LHCN-M2 (cell line): Measurements from ENCODE around the gene FBXO3. TPM values are rescaled to one million over a fixed set of nuclear protein-coding genes. Genes with fewer than 3 reads are reported as not detected.
"Not testable (repeated sequence)": the region's sequence is repeated elsewhere in the genome, so short reads cannot be mapped to it uniquely, and the experiment has no call there.

ENCODE experiments used
- DNase-seq: peaks from one replicate; pipeline ENCODE4 v3.0.0-alpha.2; 2012; ENCODE audit warnings: low read depth
- total RNA-seq: library from RNA; depleted of rRNA; stranded (reverse); fragments of >200 nt; gene quantifications from 2 replicates; pipeline ENCODE4 v1.2.3, GENCODE V29; 2014

FBXO3 gene
- total RNA-seq, 1 experiment from 2014 or later, result 28.5 TPM

GRCh38 chr11:33729072-33729664 lies 45.2 kb downstream of the FBXO3 start:
- DNase-seq, result peak; percentile 70

- DNase-seq, result not testable (repeated sequence)
These were observed 46.8 kb downstream of the FBXO3 start for GRCh38 chr11:33727539-33727938.

GRCh38 chr11:33725496-33725895 lies 48.8 kb downstream of the FBXO3 start:
- no peak for DNase-seq

- no peak for DNase-seq
These were observed 49.7 kb downstream of the FBXO3 start for GRCh38 chr11:33724644-33725035.

GRCh38 chr11:33723238-33723881 lies 51.0 kb downstream of the FBXO3 start:
- peak; percentile 98 for DNase-seq

- DNase-seq, result peak; percentile 85
These were observed 51.6 kb downstream of the FBXO3 start for GRCh38 chr11:33722590-33723234.

- DNase-seq, result no peak
These were observed 52.3 kb downstream of the FBXO3 start for GRCh38 chr11:33721984-33722383.

- peak; percentile 70 for DNase-seq
These were observed 52.9 kb downstream of the FBXO3 start for GRCh38 chr11:33721426-33721825.

GRCh38 chr11:33719587-33719986 lies 54.7 kb downstream of the FBXO3 start:
- no peak for DNase-seq

GRCh38 chr11:33718440-33718839 lies 55.9 kb downstream of the FBXO3 start:
- peak; percentile 62 for DNase-seq

- DNase-seq, result peak; percentile 61
These were observed 58.1 kb downstream of the FBXO3 start for GRCh38 chr11:33716243-33716642.

GRCh38 chr11:33713856-33714398 lies 60.4 kb downstream of the FBXO3 start:
- no peak for DNase-seq

GRCh38 chr11:33713151-33713855 lies 61.0 kb downstream of the FBXO3 start:
- no peak for DNase-seq

GRCh38 chr11:33712436-33712835 lies 61.9 kb downstream of the FBXO3 start:
- no peak for DNase-seq

GRCh38 chr11:33709466-33709865 lies 64.9 kb downstream of the FBXO3 start:
- peak; percentile 77 for DNase-seq

- DNase-seq, result no peak
These were observed 65.3 kb downstream of the FBXO3 start for GRCh38 chr11:33708985-33709384.

- not testable (repeated sequence) for DNase-seq
These were observed 66.5 kb downstream of the FBXO3 start for GRCh38 chr11:33707831-33708230.

- peak; percentile 45 for DNase-seq
These were observed 67.4 kb downstream of the FBXO3 start for GRCh38 chr11:33706966-33707365.

- DNase-seq, result no peak
These were observed 67.8 kb downstream of the FBXO3 start for GRCh38 chr11:33706546-33706945.

GRCh38 chr11:33704240-33705002 lies 69.9 kb downstream of the FBXO3 start:
- no peak for DNase-seq

GRCh38 chr11:33703788-33704187 lies 70.5 kb downstream of the FBXO3 start:
- DNase-seq, result peak; percentile 48
